Esophagus squamous epithelium (tissue), 5 donors: ENCODE data around the gene ARHGEF25. TPM values are rescaled to one million over a fixed set of nuclear protein-coding genes. Genes with fewer than 3 reads are reported as not detected.

Experiments used
- DNase-seq: peaks from one replicate; lab custom pipeline; 2025; lab: John Stamatoyannopoulos, UW
- H3K27ac ChIP-seq, 4 donors: fragments of 200-600 bp; sonication (generic); one replicate each; pipeline ENCODE4 v1.5.1; 2016 to 2019; ENCODE audit warnings: mild to moderate bottlenecking in 1 of 4
- H3K27me3 ChIP-seq, 4 donors: fragments of 200-600 bp; sonication (generic); 1 replicate in 3 of 4; 2 replicates in 1 of 4; pipeline versions ENCODE4 v1.5.1 to v1.6.0; 2017 to 2021; ENCODE audit warnings: antibody characterized with exemption in 1 of 4
- H3K36me3 ChIP-seq, 3 donors: fragments of 200-600 bp; sonication (generic); one replicate each; pipeline ENCODE4 v1.5.1; 2016 to 2019
- H3K4me1 ChIP-seq, 3 donors: fragments of 200-600 bp; sonication (generic); one replicate each; pipeline ENCODE4 v1.5.1; 2017 to 2019
- H3K4me3 ChIP-seq, 4 donors: fragments of 200-600 bp; sonication (generic); 1 replicate in 3 of 4; 2 replicates in 1 of 4; pipeline ENCODE4 v1.5.1; 2016 to 2019; ENCODE audit warnings: mild to moderate bottlenecking in 2 of 4, moderate library complexity in 1 of 4
- H3K9me3 ChIP-seq, 3 donors: fragments of 200-600 bp; sonication (generic); one replicate each; pipeline ENCODE4 v1.5.1; 2016 to 2019
- POLR2A ChIP-seq, 4 donors: fragments of 450-650 bp; IDR thresholded peaks; one replicate each; pipeline ENCODE4 v1.6.1; 2017; ENCODE audit warnings: antibody characterized with exemption in 4 of 4, mild to moderate bottlenecking in 4 of 4, moderate library complexity in 3 of 4
- WGBS, 2 donors: methylation state at CpG; one replicate each; pipeline ENCODE4 v1.1.5; 2018; 5-methylcytosine and 5-hydroxymethylcytosine counted together
- intact Hi-C: fragments of 100-400 bp; cut with DNase I; formaldehyde crosslinking; loops from one replicate; pipeline ENCODE4 v1.15.0; 2022
- total RNA-seq, 4 donors: library from RNA; depleted of rRNA; stranded (reverse); fragments of >200 nt; gene quantifications; one replicate each; pipeline ENCODE4 v1.1.0, GENCODE V29; 2016
- TF ChIP-seq, protein P1 (sequence below), 6 experiments: fragments of 450-650 bp in 4 of 6; fragments of 200-600 bp in 2 of 6; sonication (generic) in 2 of 6; IDR thresholded peaks; one replicate each; pipeline ENCODE4 v1.5.1; 2016 to 2019; ENCODE audit warnings: antibody characterized with exemption in 6 of 6, mild to moderate bottlenecking in 4 of 6, moderate library complexity in 4 of 6
- donor health status: DM: yes; HTN: yes; CAD: no.

Gene ARHGEF25
- total RNA-seq, 4 donors from 2014 or later, result 0.76 to 27.7 (median 6.2) TPM

DNA sequence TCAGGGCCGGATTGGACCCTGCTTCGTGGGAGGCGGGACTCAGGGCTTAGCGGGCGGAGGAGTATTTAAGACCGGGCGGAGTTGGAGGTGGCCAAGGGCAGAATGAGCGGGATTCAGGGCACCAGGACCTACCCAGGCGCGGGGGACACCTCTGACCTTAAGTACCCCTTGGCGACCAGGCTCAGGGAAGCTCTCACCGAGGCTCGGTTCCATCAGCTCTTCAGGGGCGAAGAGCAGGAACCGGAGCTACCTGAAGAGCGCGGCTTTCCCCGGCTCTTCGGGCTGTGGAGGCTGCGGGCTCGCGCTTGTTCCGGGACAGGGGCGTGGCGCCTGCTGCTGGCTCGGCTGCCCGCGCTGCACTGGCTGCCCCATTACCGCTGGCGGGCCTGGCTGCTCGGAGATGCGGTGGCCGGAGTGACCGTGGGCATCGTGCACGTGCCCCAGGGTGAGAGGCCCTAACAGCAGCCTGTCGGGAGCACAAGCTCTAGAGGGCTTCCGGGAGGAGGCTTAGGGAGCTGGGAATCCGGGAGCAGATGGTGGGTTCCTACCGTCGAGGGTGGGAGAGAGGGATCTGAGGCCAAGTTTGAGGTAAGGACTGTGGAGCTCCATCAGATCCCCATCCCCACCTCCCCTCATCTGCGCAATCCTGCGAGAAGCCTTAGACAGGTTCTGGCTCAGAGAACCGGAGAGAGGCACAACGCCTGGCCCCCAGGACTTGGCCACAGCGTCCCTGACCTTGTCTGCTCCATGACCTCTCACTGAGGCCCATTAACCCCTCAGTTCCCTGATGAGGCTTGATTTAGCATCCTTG, 8.4 kb downstream of the ARHGEF25 start:
- Histone ChIP-seq H3K27me3 (peaks cover 16 to 94% (median 23%) of the 10 kb centered on the region in 4 donors), H3K4me3 (peak overlapping the region in 2 of 4 donors; percentile 4 to 40), H3K36me3 (peaks cover 0 to 12% (median 0%) of the 10 kb centered on the region in 3 donors), H3K4me1 (peaks cover 11 to 46% (median 22%) of the 10 kb centered on the region in 3 donors), H3K9me3 (no peaks in the 10 kb centered on the region), H3K27ac (no peak overlapping the region)
- TF ChIP-seq, protein P1, sequence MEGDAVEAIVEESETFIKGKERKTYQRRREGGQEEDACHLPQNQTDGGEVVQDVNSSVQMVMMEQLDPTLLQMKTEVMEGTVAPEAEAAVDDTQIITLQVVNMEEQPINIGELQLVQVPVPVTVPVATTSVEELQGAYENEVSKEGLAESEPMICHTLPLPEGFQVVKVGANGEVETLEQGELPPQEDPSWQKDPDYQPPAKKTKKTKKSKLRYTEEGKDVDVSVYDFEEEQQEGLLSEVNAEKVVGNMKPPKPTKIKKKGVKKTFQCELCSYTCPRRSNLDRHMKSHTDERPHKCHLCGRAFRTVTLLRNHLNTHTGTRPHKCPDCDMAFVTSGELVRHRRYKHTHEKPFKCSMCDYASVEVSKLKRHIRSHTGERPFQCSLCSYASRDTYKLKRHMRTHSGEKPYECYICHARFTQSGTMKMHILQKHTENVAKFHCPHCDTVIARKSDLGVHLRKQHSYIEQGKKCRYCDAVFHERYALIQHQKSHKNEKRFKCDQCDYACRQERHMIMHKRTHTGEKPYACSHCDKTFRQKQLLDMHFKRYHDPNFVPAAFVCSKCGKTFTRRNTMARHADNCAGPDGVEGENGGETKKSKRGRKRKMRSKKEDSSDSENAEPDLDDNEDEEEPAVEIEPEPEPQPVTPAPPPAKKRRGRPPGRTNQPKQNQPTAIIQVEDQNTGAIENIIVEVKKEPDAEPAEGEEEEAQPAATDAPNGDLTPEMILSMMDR (IDR thresholded peaks at IDR 0.05), result no peak
- TF ChIP-seq POLR2A (IDR thresholded peaks at IDR 0.05), result no peak
- no peak for DNase-seq
- WGBS, 2 donors, result 43 to 54% methylated on average over 5 to 18 of the region's 46 CpGs
- intact Hi-C loops, result loop anchor here (5.0 kb wide), 1 partner anchor 37 kb away; no protein-coding TSS in a partner anchor

DNA sequence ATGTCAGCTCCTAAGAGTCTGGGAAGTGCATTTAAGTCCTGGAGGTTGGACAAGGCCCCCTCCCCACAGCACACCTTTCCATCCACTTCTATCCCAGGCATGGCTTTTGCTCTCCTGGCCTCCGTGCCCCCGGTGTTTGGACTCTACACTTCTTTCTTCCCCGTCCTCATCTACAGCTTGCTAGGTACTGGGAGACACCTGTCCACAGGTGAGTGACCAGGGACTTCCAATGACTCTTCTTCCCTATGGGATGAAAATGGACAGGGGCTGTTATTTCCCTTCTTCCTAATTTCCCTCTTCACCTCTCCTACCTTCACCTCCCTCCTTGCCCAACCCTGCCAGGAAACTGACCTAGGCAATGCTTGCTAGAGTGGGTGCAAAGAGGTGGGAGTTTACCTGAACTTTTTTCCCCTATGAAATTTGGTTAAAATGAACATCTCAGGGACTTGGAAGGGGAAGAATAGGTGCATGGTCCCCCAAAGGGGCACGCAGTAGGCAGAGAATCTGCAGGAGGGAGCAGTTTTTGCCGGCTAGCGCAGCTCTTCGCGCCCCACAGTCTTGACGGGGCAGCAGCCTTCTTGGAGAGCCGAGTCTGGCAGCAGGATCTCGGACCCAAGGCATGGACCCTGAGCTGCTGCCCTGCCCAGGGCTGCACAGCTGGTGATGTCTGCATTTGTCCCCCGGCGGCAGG, 9.2 kb downstream of the ARHGEF25 start:
- peaks cover 11 to 45% (median 22%) of the 10 kb centered on the region in 3 donors for H3K4me1 ChIP-seq
- no peak for DNase-seq
- peaks cover 16 to 94% (median 23%) of the 10 kb centered on the region in 4 donors for H3K27me3 ChIP-seq
- no peak overlapping the region for H3K27ac ChIP-seq
- WGBS, 2 donors, result 17 to 55% methylated on average over 3 to 11 of the region's 13 CpGs
- H3K36me3 ChIP-seq, result peaks cover 0 to 8% (median 0%) of the 10 kb centered on the region in 3 donors
- H3K9me3 ChIP-seq, result no peaks in the 10 kb centered on the region
- intact Hi-C loops, result loop anchor here (5.0 kb wide), 1 partner anchor 38 kb away; no protein-coding TSS in a partner anchor
- H3K4me3 ChIP-seq, result peak overlapping the region in 2 of 4 donors; percentile 46 to 66
- no peak for TF ChIP-seq POLR2A (IDR thresholded peaks at IDR 0.05)
- TF ChIP-seq, protein P1 (IDR thresholded peaks at IDR 0.05), result no peak

DNA sequence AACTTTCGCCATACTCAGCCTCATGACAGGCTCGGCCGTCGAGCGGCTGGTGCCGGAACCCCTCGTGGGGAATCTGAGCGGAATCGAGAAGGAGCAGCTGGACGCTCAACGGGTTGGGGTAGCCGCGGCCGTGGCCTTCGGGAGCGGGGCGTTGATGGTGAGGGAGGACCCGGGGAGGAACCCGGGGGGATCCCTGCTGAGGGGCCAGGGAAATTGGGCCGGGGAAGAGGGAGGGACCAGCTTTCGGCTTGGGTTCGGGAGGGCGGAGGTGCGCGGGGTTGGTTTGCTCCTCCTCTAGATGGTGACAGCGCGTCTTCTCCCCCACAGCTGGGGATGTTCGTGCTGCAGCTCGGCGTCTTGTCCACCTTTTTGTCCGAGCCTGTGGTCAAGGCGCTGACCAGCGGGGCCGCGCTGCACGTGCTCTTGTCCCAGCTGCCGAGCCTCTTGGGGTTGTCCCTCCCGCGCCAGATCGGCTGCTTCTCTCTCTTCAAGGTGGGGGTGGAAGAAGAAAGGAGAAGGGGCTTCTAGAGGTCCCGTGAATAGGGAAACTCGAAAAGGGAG, 9.8 kb downstream of the ARHGEF25 start:
- no peak for DNase-seq
- TF ChIP-seq, protein P1 (IDR thresholded peaks at IDR 0.05), result no peak
- no peak for TF ChIP-seq POLR2A (IDR thresholded peaks at IDR 0.05)
- no peak overlapping the region for H3K27ac ChIP-seq
- intact Hi-C loops, result loop anchor here (5.0 kb wide), 1 partner anchor 39 kb away; no protein-coding TSS in a partner anchor
- H3K36me3 ChIP-seq, result peaks cover 0 to 3% (median 0%) of the 10 kb centered on the region in 3 donors
- peak overlapping the region; percentile 12 to 66 (median 44) for H3K4me3 ChIP-seq
- no peaks in the 10 kb centered on the region for H3K9me3 ChIP-seq
- peaks cover 16 to 99% (median 23%) of the 10 kb centered on the region in 4 donors for H3K27me3 ChIP-seq
- peaks cover 11 to 39% (median 22%) of the 10 kb centered on the region in 3 donors for H3K4me1 ChIP-seq
- WGBS, 2 donors, result 3 to 11% methylated on average over 5 to 19 of the region's 42 CpGs

DNA sequence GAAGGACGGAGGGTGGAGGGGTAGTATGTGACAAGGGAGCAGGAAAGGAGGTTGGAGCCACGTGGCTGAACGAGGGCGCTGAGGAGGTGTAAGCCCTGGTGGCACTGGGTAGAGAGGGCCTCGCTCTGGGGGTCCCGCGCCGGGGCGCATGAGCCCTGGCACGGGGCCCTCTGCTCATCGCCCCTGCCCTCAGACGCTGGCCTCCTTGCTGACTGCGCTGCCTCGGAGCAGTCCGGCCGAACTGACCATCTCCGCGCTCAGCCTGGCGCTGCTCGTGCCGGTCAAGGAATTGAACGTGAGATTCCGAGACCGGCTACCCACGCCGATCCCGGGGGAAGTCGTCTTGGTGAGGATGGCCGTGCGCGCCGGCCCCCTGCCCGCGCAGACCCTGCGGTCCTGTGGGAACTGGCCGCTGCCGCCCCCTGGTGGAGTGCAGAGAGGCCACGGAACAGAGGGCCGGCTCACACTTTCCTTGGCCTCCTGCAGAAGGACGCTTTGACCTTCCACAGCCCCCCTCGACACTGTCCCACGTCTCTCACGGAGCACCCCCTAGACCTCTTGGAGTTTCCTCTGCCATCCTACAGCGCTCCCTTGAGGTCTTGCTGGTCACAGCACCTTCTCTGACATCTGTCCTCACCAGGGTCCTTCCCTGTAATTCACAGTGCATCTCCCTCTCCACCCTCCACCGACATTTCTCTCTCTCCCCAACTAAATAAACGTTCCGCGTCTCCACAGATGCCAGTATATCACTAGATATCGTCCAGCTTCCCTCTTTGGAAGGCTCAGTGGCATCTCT, 10.5 kb downstream of the ARHGEF25 start:
- Histone ChIP-seq H3K9me3 (no peaks in the 10 kb centered on the region), H3K27ac (no peak overlapping the region), H3K4me1 (peaks cover 11 to 32% (median 19%) of the 10 kb centered on the region in 3 donors), H3K27me3 (peaks cover 16 to 100% (median 26%) of the 10 kb centered on the region in 4 donors), H3K36me3 (no peaks in the 10 kb centered on the region), H3K4me3 (peak overlapping the region; percentile 12 to 66 (median 44))
- intact Hi-C loops, result loop anchor here (5.0 kb wide), 1 partner anchor 39 kb away; no protein-coding TSS in a partner anchor
- WGBS, 2 donors, result 2 to 5% methylated on average over 26 to 31 of the region's 49 CpGs
- TF ChIP-seq POLR2A (IDR thresholded peaks at IDR 0.05), result no peak
- TF ChIP-seq, protein P1 (IDR thresholded peaks at IDR 0.05), result peak; percentile 80 to 90 (median 88)
- DNase-seq, result no peak
